K562 (cell line): Measurements from ENCODE around the gene STUB1. TPM values are rescaled to one million over a fixed set of nuclear protein-coding genes. Genes with fewer than 3 reads are reported as not detected.
A peak's percentile ranks its signal among the peaks of the same experiment; 100 is the strongest.

ENCODE experiments used
- HCFC1 ChIP-seq: IDR thresholded peaks from 2 replicates; pipeline ENCODE4 v1.6.1; 2012; ENCODE audit warnings: low read depth, low read length, improper control_type of control experiment
- POLR2A ChIP-seq: fragments of 450-650 bp; conservative IDR thresholded peaks from 2 replicates; pipeline ENCODE4 v1.6.1; 2016
- SP1 ChIP-seq: sonication (generic); formaldehyde crosslinking; IDR thresholded peaks from 2 replicates; pipeline ENCODE4 v1.8.1; 2022; ENCODE audit warnings: mild to moderate bottlenecking, missing genetic modification reagents
- SP2 ChIP-seq: IDR thresholded peaks from 2 replicates; pipeline ENCODE4 v1.6.1; 2011; ENCODE audit warnings: mild to moderate bottlenecking, low read depth, low read length, moderate library complexity; ENCODE audit not compliant: poor library complexity, severe bottlenecking; ENCODE audit errors: extremely low read depth
- polyA plus RNA-seq, 8 experiments: library from polyadenylated mRNA; depleted of rRNA in 4 of 8; stranded (reverse) in 5 of 8; unstranded in 3 of 8; fragments of >200 nt; fragmentation: Nextera tagmentation in 2 of 8; fragmentation: Illumina TruSeq in 1 of 8; extraction: Ambion mirVana in 2 of 8; extraction: Trizol in 1 of 8; gene quantifications; 2 replicates each; pipeline versions ENCODE4 v1.2.1 to v1.2.3, GENCODE V29; 2011 to 2014; ENCODE audit warnings: inconsistent platforms in 1 of 8, missing spikeins in 1 of 8
- total RNA-seq, 7 experiments: library from RNA; depleted of rRNA in 6 of 7; stranded (reverse); fragments of >200 nt in 6 of 7; fragmentation: Illumina TruSeq in 2 of 7; extraction: Trizol in 2 of 7; gene quantifications; 2 replicates each; pipeline versions ENCODE4 v1.2.1 to v1.2.3, GENCODE V29; 2011 to 2021; ENCODE audit warnings: low replicate concordance in 1 of 7
- TF ChIP-seq, protein P1 (sequence below): fragments of 250-450 bp; sonication (Bioruptor Pico); IDR thresholded peaks from 2 replicates; pipeline ENCODE4 v1.4.0; 2020; ENCODE audit warnings: mild to moderate bottlenecking
- TF ChIP-seq, protein P2 (sequence below): sonication (generic); formaldehyde crosslinking; IDR thresholded peaks from 2 replicates; pipeline ENCODE4 v1.5.0; 2020; ENCODE audit warnings: missing genetic modification reagents
- TF ChIP-seq, protein P3 (sequence below): fragments of 450-650 bp; IDR thresholded peaks from 2 replicates; pipeline ENCODE4 v1.6.1; 2017; ENCODE audit warnings: antibody characterized with exemption, mild to moderate bottlenecking
- TF ChIP-seq, protein P4 (sequence below): fragments of 450-650 bp; IDR thresholded peaks from 2 replicates; pipeline ENCODE4 v1.7.1; 2018; ENCODE audit warnings: mild to moderate bottlenecking, low read depth; ENCODE audit not compliant: partially characterized antibody
- TF ChIP-seq, protein P5 (sequence below), 3 experiments: fragments of 200-800 bp in 1 of 3; fragments of 250-450 bp in 1 of 3; fragments of 450-650 bp in 1 of 3; sonication (Bioruptor Pico) in 1 of 3; sonication (Bioruptor generic) in 1 of 3; formaldehyde crosslinking in 1 of 3; IDR thresholded peaks; 2 replicates each; pipeline versions ENCODE4 v1.6.1 to v1.8.0; 2016 to 2022; ENCODE audit warnings: mild to moderate bottlenecking in 2 of 3, missing genetic modification characterization in 2 of 3, missing compliant biosample characterization in 1 of 3, moderate library complexity in 1 of 3
- TF ChIP-seq, protein P6 (sequence below): sonication (generic); formaldehyde crosslinking; IDR thresholded peaks from 2 replicates; pipeline ENCODE4 v1.8.1; 2022; ENCODE audit warnings: missing genetic modification reagents

The STUB1 gene
- total and polyA plus RNA-seq, 9 of the 15 experiments (the other 6 are each of a cell fraction or from before 2014, with no cell fraction given) = 10.6 to 251 (median 152) TPM

DNA sequence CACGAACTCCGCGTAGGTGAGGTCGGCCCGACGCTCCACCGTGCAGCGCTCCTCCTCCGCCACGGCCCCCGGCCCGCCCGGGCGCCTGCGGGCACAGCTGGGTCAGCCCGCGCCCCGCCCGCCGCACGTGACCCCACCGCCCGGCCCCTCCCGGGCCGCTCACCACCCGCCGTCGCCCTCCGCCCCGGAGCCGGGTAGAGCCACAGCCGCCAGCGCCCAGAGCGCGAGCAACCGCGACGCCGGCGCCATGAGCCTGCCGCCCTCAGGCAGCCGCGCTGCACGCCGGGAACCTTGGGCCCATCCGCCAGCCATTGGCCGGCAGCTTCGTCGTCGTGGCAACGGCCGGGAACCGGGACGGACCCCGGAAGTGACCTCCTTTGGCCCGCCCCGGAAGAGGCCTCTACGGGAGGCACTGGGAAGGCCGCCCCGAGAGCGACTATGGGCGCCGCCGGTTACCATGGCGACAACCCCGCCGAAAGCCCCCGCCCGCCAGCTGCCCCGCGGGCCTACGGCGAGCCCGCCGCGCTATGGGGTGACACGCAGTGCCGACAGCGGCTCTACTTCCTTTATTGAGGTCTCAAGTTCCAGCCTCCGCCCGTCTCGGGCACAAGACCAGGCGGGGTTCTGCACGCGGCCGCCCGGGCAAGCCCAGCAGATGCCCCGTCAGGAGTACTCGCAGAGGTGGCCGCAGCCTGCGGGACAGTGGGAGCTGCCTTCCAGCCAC lies 4.0 kb downstream of the STUB1 start, which contains the start of gene JMJD8 (continued):
- TF ChIP-seq POLR2A (peak; percentile 59; the same call in 1 of the 2 replicates), SP1 (CRISPR knock-in tag) (peak; percentile 87), HCFC1 (peak; percentile 71), SP2 (peak; percentile 54)
- TF ChIP-seq, protein P1, sequence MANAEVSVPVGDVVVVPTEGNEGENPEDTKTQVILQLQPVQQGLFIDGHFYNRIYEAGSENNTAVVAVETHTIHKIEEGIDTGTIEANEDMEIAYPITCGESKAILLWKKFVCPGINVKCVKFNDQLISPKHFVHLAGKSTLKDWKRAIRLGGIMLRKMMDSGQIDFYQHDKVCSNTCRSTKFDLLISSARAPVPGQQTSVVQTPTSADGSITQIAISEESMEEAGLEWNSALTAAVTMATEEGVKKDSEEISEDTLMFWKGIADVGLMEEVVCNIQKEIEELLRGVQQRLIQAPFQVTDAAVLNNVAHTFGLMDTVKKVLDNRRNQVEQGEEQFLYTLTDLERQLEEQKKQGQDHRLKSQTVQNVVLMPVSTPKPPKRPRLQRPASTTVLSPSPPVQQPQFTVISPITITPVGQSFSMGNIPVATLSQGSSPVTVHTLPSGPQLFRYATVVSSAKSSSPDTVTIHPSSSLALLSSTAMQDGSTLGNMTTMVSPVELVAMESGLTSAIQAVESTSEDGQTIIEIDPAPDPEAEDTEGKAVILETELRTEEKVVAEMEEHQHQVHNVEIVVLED (CRISPR knock-in tag) = 0 out of 2 replicates have a peak, but pooled peaks have one; percentile 43
- TF ChIP-seq, protein P2, sequence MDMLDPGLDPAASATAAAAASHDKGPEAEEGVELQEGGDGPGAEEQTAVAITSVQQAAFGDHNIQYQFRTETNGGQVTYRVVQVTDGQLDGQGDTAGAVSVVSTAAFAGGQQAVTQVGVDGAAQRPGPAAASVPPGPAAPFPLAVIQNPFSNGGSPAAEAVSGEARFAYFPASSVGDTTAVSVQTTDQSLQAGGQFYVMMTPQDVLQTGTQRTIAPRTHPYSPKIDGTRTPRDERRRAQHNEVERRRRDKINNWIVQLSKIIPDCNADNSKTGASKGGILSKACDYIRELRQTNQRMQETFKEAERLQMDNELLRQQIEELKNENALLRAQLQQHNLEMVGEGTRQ (CRISPR knock-in tag) = 0 out of 2 replicates have a peak, but pooled peaks have one; percentile 3
- TF ChIP-seq, protein P3, sequence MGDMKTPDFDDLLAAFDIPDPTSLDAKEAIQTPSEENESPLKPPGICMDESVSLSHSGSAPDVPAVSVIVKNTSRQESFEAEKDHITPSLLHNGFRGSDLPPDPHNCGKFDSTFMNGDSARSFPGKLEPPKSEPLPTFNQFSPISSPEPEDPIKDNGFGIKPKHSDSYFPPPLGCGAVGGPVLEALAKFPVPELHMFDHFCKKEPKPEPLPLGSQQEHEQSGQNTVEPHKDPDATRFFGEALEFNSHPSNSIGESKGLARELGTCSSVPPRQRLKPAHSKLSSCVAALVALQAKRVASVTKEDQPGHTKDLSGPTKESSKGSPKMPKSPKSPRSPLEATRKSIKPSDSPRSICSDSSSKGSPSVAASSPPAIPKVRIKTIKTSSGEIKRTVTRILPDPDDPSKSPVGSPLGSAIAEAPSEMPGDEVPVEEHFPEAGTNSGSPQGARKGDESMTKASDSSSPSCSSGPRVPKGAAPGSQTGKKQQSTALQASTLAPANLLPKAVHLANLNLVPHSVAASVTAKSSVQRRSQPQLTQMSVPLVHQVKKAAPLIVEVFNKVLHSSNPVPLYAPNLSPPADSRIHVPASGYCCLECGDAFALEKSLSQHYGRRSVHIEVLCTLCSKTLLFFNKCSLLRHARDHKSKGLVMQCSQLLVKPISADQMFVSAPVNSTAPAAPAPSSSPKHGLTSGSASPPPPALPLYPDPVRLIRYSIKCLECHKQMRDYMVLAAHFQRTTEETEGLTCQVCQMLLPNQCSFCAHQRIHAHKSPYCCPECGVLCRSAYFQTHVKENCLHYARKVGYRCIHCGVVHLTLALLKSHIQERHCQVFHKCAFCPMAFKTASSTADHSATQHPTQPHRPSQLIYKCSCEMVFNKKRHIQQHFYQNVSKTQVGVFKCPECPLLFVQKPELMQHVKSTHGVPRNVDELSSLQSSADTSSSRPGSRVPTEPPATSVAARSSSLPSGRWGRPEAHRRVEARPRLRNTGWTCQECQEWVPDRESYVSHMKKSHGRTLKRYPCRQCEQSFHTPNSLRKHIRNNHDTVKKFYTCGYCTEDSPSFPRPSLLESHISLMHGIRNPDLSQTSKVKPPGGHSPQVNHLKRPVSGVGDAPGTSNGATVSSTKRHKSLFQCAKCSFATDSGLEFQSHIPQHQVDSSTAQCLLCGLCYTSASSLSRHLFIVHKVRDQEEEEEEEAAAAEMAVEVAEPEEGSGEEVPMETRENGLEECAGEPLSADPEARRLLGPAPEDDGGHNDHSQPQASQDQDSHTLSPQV = peak; percentile 80
- TF ChIP-seq, protein P4, sequence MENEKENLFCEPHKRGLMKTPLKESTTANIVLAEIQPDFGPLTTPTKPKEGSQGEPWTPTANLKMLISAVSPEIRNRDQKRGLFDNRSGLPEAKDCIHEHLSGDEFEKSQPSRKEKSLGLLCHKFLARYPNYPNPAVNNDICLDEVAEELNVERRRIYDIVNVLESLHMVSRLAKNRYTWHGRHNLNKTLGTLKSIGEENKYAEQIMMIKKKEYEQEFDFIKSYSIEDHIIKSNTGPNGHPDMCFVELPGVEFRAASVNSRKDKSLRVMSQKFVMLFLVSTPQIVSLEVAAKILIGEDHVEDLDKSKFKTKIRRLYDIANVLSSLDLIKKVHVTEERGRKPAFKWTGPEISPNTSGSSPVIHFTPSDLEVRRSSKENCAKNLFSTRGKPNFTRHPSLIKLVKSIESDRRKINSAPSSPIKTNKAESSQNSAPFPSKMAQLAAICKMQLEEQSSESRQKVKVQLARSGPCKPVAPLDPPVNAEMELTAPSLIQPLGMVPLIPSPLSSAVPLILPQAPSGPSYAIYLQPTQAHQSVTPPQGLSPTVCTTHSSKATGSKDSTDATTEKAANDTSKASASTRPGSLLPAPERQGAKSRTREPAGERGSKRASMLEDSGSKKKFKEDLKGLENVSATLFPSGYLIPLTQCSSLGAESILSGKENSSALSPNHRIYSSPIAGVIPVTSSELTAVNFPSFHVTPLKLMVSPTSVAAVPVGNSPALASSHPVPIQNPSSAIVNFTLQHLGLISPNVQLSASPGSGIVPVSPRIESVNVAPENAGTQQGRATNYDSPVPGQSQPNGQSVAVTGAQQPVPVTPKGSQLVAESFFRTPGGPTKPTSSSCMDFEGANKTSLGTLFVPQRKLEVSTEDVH = peak; percentile 81
- TF ChIP-seq, protein P5, sequence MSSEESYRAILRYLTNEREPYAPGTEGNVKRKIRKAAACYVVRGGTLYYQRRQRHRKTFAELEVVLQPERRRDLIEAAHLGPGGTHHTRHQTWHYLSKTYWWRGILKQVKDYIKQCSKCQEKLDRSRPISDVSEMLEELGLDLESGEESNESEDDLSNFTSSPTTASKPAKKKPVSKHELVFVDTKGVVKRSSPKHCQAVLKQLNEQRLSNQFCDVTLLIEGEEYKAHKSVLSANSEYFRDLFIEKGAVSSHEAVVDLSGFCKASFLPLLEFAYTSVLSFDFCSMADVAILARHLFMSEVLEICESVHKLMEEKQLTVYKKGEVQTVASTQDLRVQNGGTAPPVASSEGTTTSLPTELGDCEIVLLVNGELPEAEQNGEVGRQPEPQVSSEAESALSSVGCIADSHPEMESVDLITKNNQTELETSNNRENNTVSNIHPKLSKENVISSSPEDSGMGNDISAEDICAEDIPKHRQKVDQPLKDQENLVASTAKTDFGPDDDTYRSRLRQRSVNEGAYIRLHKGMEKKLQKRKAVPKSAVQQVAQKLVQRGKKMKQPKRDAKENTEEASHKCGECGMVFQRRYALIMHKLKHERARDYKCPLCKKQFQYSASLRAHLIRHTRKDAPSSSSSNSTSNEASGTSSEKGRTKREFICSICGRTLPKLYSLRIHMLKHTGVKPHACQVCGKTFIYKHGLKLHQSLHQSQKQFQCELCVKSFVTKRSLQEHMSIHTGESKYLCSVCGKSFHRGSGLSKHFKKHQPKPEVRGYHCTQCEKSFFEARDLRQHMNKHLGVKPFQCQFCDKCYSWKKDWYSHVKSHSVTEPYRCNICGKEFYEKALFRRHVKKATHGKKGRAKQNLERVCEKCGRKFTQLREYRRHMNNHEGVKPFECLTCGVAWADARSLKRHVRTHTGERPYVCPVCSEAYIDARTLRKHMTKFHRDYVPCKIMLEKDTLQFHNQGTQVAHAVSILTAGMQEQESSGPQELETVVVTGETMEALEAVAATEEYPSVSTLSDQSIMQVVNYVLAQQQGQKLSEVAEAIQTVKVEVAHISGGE (CRISPR knock-in tag; IDR thresholded peaks at IDR 0.05) = peak in 2 of 3 experiments; percentile 58 to 87; a peak in 2 of 6 replicates
- TF ChIP-seq, protein P6, sequence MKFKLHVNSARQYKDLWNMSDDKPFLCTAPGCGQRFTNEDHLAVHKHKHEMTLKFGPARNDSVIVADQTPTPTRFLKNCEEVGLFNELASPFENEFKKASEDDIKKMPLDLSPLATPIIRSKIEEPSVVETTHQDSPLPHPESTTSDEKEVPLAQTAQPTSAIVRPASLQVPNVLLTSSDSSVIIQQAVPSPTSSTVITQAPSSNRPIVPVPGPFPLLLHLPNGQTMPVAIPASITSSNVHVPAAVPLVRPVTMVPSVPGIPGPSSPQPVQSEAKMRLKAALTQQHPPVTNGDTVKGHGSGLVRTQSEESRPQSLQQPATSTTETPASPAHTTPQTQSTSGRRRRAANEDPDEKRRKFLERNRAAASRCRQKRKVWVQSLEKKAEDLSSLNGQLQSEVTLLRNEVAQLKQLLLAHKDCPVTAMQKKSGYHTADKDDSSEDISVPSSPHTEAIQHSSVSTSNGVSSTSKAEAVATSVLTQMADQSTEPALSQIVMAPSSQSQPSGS (CRISPR knock-in tag) = 0 out of 2 replicates have a peak, but pooled peaks have one; percentile 4
